ENCODE data around the gene SDHAF2.

The SDHAF2 gene

GRCh38 chr11:61485080-61485479 lies 55.2 kb downstream of the SDHAF2 start:
- no peaks in the 10 kb centered on the region for H3K9me2 ChIP-seq (replicated peaks; ENCODE audit: insufficient read depth, low read length)
- no peaks in the 10 kb centered on the region for H3K27me3 ChIP-seq (ENCODE audit: low read length)
- TF ChIP-seq CTCF (IDR thresholded peaks at IDR 0.05; ENCODE audit: insufficient read depth, low read length, poor library complexity, severe bottlenecking) (no peak), EZH2phosphoT487 (conservative IDR thresholded peaks at IDR 0.05; ENCODE audit: low read length) (no peak)

GRCh38 chr11:61486011-61486620 lies 56.2 kb downstream of the SDHAF2 start:
- H2AFZ ChIP-seq (ENCODE audit: low read depth, low read length, severe bottlenecking) = no peak overlapping the region
- H4K20me1 ChIP-seq (ENCODE audit: low read depth, low read length) = no peaks in the 10 kb centered on the region
- no peak overlapping the region for H3K9ac ChIP-seq (ENCODE audit: low read length)
- no peak overlapping the region for H3K27ac ChIP-seq (ENCODE audit: low read depth, low read length)
- no peaks in the 10 kb centered on the region for H3K9me3 ChIP-seq (ENCODE audit: insufficient read depth, low read length)
- no peaks in the 10 kb centered on the region for H3K36me3 ChIP-seq (ENCODE audit: low read length)
- H3K9me2 ChIP-seq (replicated peaks; ENCODE audit: insufficient read depth, low read length) = no peaks in the 10 kb centered on the region
- H3K4me3 ChIP-seq (ENCODE audit: insufficient read depth, low read length, poor library complexity, severe bottlenecking) = no peak overlapping the region
- H3F3A ChIP-seq (ENCODE audit: insufficient read depth) = no peaks in the 10 kb centered on the region
- H3K27me3 ChIP-seq (ENCODE audit: low read length) = no peaks in the 10 kb centered on the region
- no peak overlapping the region for H3K4me2 ChIP-seq (ENCODE audit: low read depth, low read length, poor library complexity, severe bottlenecking)
- no peak for TF ChIP-seq CTCF (IDR thresholded peaks at IDR 0.05; ENCODE audit: insufficient read depth, low read length, poor library complexity, severe bottlenecking)
- TF ChIP-seq EZH2phosphoT487 (conservative IDR thresholded peaks at IDR 0.05; ENCODE audit: low read length) = no peak
- no peaks in the 10 kb centered on the region for H3K79me2 ChIP-seq (ENCODE audit: insufficient read depth, low read length)

More at GRCh38 chr11:61485080-61485479, 55.2 kb downstream of the SDHAF2 start:
- Histone ChIP-seq H4K20me1 (ENCODE audit: low read depth, low read length) (no peaks in the 10 kb centered on the region), H3K4me3 (ENCODE audit: insufficient read depth, low read length, poor library complexity, severe bottlenecking) (no peak overlapping the region), H3K79me2 (ENCODE audit: insufficient read depth, low read length) (no peaks in the 10 kb centered on the region), H3K9ac (ENCODE audit: low read length) (no peak overlapping the region), H3K27ac (ENCODE audit: low read depth, low read length) (no peak overlapping the region), H3K4me2 (ENCODE audit: low read depth, low read length, poor library complexity, severe bottlenecking) (no peak overlapping the region), H3K9me3 (ENCODE audit: insufficient read depth, low read length) (no peaks in the 10 kb centered on the region), H3K36me3 (ENCODE audit: low read length) (no peaks in the 10 kb centered on the region), H3F3A (ENCODE audit: insufficient read depth) (no peaks in the 10 kb centered on the region), H2AFZ (ENCODE audit: low read depth, low read length, severe bottlenecking) (no peak overlapping the region)

GRCh38 chr11:61486779-61487178 lies 56.9 kb downstream of the SDHAF2 start:
- H3K4me2 ChIP-seq (ENCODE audit: low read depth, low read length, poor library complexity, severe bottlenecking) = no peak overlapping the region
- TF ChIP-seq EZH2phosphoT487 (conservative IDR thresholded peaks at IDR 0.05; ENCODE audit: low read length) (no peak), CTCF (IDR thresholded peaks at IDR 0.05; ENCODE audit: insufficient read depth, low read length, poor library complexity, severe bottlenecking) (no peak)
- no peaks in the 10 kb centered on the region for H3K79me2 ChIP-seq (ENCODE audit: insufficient read depth, low read length)

More at GRCh38 chr11:61486779-61487178, 56.9 kb downstream of the SDHAF2 start:
- Histone ChIP-seq H3F3A (ENCODE audit: insufficient read depth) (no peaks in the 10 kb centered on the region), H3K27me3 (ENCODE audit: low read length) (no peaks in the 10 kb centered on the region), H3K27ac (ENCODE audit: low read depth, low read length) (no peak overlapping the region), H2AFZ (ENCODE audit: low read depth, low read length, severe bottlenecking) (no peak overlapping the region), H3K4me3 (ENCODE audit: insufficient read depth, low read length, poor library complexity, severe bottlenecking) (no peak overlapping the region), H3K9ac (ENCODE audit: low read length) (no peak overlapping the region), H4K20me1 (ENCODE audit: low read depth, low read length) (no peaks in the 10 kb centered on the region), H3K36me3 (ENCODE audit: low read length) (no peaks in the 10 kb centered on the region), H3K9me2 (replicated peaks; ENCODE audit: insufficient read depth, low read length) (no peaks in the 10 kb centered on the region), H3K9me3 (ENCODE audit: insufficient read depth, low read length) (no peaks in the 10 kb centered on the region)
